MM.1S (cell line): ENCODE results near the gene AMZ1.

Experiments used
- DNase-seq: peaks from one replicate; pipeline ENCODE4 v3.0.0-alpha.2; 2015
- H2AFZ ChIP-seq: fragments of 300-600 bp; sonication (generic); 2 replicates; pipeline ENCODE4 v1.6.0; 2016; ENCODE audit warnings: antibody characterized with exemption, low read length
- H3F3A ChIP-seq: fragments of 300-600 bp; sonication (generic); 2 replicates; pipeline ENCODE4 v1.6.1; 2016; ENCODE audit warnings: mild to moderate bottlenecking, antibody characterized with exemption, low read length, moderate library complexity, mixed read lengths; ENCODE audit not compliant: insufficient read depth
- H3K27ac ChIP-seq: fragments of 300-600 bp; sonication (generic); 2 replicates; pipeline ENCODE4 v1.5.1; 2016; ENCODE audit warnings: mild to moderate bottlenecking, low read length
- H3K27me3 ChIP-seq: fragments of 300-600 bp; sonication (generic); replicated peaks from 2 replicates; pipeline ENCODE4 v1.6.0; 2016; ENCODE audit warnings: low read length; ENCODE audit not compliant: insufficient read depth
- H3K36me3 ChIP-seq: fragments of 300-600 bp; sonication (generic); replicated peaks from 2 replicates; pipeline ENCODE4 v1.6.1; 2016; ENCODE audit warnings: mild to moderate bottlenecking, low read length, mixed read lengths; ENCODE audit not compliant: insufficient read depth
- H3K4me1 ChIP-seq: fragments of 300-600 bp; sonication (generic); 2 replicates; pipeline ENCODE4 v1.6.1; 2016; ENCODE audit warnings: low read length, mixed read lengths
- H3K4me2 ChIP-seq: fragments of 300-600 bp; sonication (generic); 2 replicates; pipeline ENCODE4 v1.6.0; 2016; ENCODE audit warnings: low read depth, low read length
- H3K4me3 ChIP-seq: fragments of 300-600 bp; sonication (generic); 2 replicates; pipeline ENCODE4 v1.5.1; 2016; ENCODE audit warnings: low read length, mixed read lengths
- H3K79me2 ChIP-seq: fragments of 300-600 bp; sonication (generic); 2 replicates; pipeline ENCODE4 v1.6.1; 2016; ENCODE audit warnings: mixed run types, low read length, mixed read lengths
- H3K9ac ChIP-seq: fragments of 300-600 bp; sonication (generic); 2 replicates; pipeline ENCODE4 v1.6.1; 2016; ENCODE audit warnings: low read length, mixed read lengths
- H3K9me2 ChIP-seq: fragments of 300-600 bp; sonication (generic); replicated peaks from 2 replicates; pipeline ENCODE4 v1.6.1; 2016; ENCODE audit warnings: mild to moderate bottlenecking, low read length, mixed read lengths; ENCODE audit not compliant: insufficient read depth
- H3K9me3 ChIP-seq: fragments of 300-600 bp; sonication (generic); replicated peaks from 2 replicates; pipeline ENCODE4 v1.6.1; 2016; ENCODE audit warnings: mild to moderate bottlenecking, low read length, mixed read lengths; ENCODE audit not compliant: insufficient read depth
- H4K20me1 ChIP-seq: fragments of 300-600 bp; sonication (generic); 2 replicates; pipeline ENCODE4 v1.6.1; 2016; ENCODE audit warnings: mild to moderate bottlenecking, low read length, moderate library complexity, mixed read lengths; ENCODE audit not compliant: insufficient read depth
- EZH2 ChIP-seq: fragments of 300-600 bp; sonication (generic); optimal IDR thresholded peaks from 2 replicates; pipeline ENCODE3; 2017; ENCODE audit warnings: low read depth, mild to moderate bottlenecking, antibody characterized with exemption, low read length, mixed read lengths
- EZH2phosphoT487 ChIP-seq: fragments of 300-600 bp; sonication (generic); IDR thresholded peaks from 2 replicates; pipeline ENCODE4 v1.6.1; 2018; ENCODE audit warnings: antibody characterized with exemption, low read length
- TF ChIP-seq, protein P1 (sequence below): fragments of 300-600 bp; sonication (generic); IDR thresholded peaks from 2 replicates; pipeline ENCODE4 v1.5.1; 2016; ENCODE audit warnings: antibody characterized with exemption, low read length, mixed read lengths

AMZ1 gene

DNA sequence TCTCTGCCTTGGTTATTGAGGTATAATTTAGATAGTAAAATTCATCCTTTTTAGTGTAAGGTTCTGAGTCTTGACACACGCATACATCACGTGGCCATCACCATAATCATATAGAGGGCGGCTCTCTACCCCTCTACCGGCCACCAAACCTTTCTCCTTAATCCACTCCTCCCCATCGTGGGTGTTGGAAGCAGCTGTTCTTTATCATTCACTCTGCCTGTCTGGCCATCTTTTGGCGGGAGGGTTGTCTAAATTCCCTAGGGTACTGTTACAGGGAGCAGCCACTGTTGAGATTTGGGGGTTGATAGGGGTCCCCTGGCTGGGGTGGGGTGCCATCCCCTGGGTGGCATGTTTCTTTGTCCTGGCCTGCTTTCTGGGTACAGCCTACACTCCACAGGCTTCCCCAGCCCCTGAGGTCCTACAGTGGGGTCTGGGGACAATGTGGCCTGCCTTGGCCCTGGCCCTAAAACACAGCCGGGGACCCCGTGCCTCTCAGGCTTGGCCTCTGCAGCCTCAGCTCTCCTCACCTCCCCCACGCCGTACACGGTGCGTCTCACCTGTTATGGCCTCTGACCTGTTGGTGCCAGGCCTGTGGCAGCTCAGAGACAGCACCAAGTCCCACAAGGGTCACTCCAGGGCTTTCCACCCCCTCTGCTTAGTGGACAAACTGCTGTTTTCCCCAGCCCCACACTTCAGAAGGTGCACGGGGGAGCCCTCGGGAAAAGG is 17.5 kb downstream of the AMZ1 start:
- no peak for TF ChIP-seq EZH2
- TF ChIP-seq, protein P1, sequence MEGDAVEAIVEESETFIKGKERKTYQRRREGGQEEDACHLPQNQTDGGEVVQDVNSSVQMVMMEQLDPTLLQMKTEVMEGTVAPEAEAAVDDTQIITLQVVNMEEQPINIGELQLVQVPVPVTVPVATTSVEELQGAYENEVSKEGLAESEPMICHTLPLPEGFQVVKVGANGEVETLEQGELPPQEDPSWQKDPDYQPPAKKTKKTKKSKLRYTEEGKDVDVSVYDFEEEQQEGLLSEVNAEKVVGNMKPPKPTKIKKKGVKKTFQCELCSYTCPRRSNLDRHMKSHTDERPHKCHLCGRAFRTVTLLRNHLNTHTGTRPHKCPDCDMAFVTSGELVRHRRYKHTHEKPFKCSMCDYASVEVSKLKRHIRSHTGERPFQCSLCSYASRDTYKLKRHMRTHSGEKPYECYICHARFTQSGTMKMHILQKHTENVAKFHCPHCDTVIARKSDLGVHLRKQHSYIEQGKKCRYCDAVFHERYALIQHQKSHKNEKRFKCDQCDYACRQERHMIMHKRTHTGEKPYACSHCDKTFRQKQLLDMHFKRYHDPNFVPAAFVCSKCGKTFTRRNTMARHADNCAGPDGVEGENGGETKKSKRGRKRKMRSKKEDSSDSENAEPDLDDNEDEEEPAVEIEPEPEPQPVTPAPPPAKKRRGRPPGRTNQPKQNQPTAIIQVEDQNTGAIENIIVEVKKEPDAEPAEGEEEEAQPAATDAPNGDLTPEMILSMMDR, result no peak
- Histone ChIP-seq H3K9me3 (no peaks in the 10 kb centered on the region), H3K9ac (no peak overlapping the region), H3K4me1 (peaks cover 6% of the 10 kb centered on the region), H3K79me2 (no peaks in the 10 kb centered on the region), H3K9me2 (no peaks in the 10 kb centered on the region), H3F3A (peaks cover 10% of the 10 kb centered on the region), H3K4me2 (no peak overlapping the region), H2AFZ (no peak overlapping the region), H4K20me1 (no peaks in the 10 kb centered on the region), H3K4me3 (no peak overlapping the region), H3K27me3 (no peaks in the 10 kb centered on the region), H3K36me3 (no peaks in the 10 kb centered on the region), H3K27ac (no peak overlapping the region)
- no peak for DNase-seq

DNA sequence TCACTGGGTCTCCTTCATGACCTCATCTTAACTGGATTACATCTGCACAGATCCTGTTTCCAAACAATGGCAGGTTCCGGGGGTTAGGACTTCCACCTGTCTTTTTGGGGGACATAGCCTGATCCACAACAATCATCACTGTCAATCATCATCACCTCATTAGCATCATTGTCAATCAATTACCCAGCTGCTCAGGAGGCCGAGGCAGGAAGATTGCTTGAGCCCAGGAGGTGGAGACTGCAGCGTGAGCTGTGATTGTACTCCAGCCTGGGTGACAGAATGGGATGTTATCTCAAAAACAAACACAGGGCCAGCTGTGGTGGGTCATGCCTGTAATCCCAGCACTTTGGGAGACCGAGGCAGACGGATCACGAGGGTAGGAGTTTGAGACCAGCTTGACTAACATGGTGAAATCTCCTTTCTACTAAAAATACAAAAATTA is 18.7 kb downstream of the AMZ1 start:
- peaks cover 21% of the 10 kb centered on the region for H3F3A ChIP-seq
- no peak for DNase-seq
- peaks cover 18% of the 10 kb centered on the region for H3K4me1 ChIP-seq
- TF ChIP-seq EZH2phosphoT487 (no peak), EZH2 (no peak)
- TF ChIP-seq, protein P1, result no peak
- no peaks in the 10 kb centered on the region for H3K9me2 ChIP-seq
- no peaks in the 10 kb centered on the region for H3K79me2 ChIP-seq
- no peaks in the 10 kb centered on the region for H3K36me3 ChIP-seq
- H4K20me1 ChIP-seq, result no peaks in the 10 kb centered on the region
- no peak overlapping the region for H3K4me2 ChIP-seq
- no peak overlapping the region for H3K27ac ChIP-seq
- no peak overlapping the region for H2AFZ ChIP-seq
- H3K9me3 ChIP-seq, result no peaks in the 10 kb centered on the region
- H3K27me3 ChIP-seq, result no peaks in the 10 kb centered on the region
- no peak overlapping the region for H3K9ac ChIP-seq
- no peak overlapping the region for H3K4me3 ChIP-seq

DNA sequence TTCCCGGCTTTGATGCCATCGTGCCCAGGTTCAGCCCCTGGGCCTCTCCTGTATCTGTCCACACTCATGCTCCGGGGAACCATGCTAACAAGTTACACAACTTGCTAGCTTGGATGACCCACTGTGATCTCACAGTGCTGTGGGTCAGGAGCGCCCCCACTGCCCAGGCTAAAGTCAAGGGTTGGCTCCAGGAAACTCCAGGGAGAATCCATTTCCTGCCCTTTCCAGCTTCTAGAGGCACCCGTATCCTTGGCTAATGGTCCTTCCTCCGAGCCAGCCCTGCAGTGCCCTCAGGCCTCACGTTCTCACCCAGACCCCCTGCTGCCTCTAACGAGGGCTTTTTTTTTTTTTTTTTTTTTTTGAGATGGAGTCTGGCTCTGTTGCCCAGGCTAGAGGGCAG is 19.5 kb downstream of the AMZ1 start:
- H3K4me3 ChIP-seq, result no peak overlapping the region
- H3K9me3 ChIP-seq, result no peaks in the 10 kb centered on the region

More for the DNA sequence above, 19.5 kb downstream of the AMZ1 start:
- Histone ChIP-seq H3K4me1 (peaks cover 22% of the 10 kb centered on the region), H3K9me2 (no peaks in the 10 kb centered on the region), H2AFZ (no peak overlapping the region), H3K36me3 (no peaks in the 10 kb centered on the region), H3F3A (peaks cover 22% of the 10 kb centered on the region), H3K9ac (no peak overlapping the region), H3K27me3 (no peaks in the 10 kb centered on the region), H4K20me1 (no peaks in the 10 kb centered on the region), H3K79me2 (no peaks in the 10 kb centered on the region), H3K27ac (no peak overlapping the region), H3K4me2 (no peak overlapping the region)
- DNase-seq, result no peak
- no peak for TF ChIP-seq EZH2phosphoT487
- TF ChIP-seq EZH2, result no peak
- TF ChIP-seq, protein P1, result no peak
